IMR-90 (cell line): ENCODE results near the gene ABAT. TPM values are rescaled to one million over a fixed set of nuclear protein-coding genes. Genes with fewer than 3 reads are reported as not detected.

Experiments used
- ATAC-seq: fragments of 200-7000 bp; cut with Tn5 transposase; 2 replicates; pipeline ENCODE4 v1.9.1; 2020; ENCODE audit warnings: low read depth, mild to moderate bottlenecking, moderate library complexity
- BruUV-seq: library from RNA; stranded (reverse); fragments of 400-500 nt; replicated peaks from 2 replicates; lab custom pipeline; 2021; lab: Mats Ljungman, UMichigan
- CTCF ChIA-PET: fragments of 300-600 bp; formaldehyde crosslinking; extraction: SDS; loops from one replicate; lab custom pipeline; 2021; ENCODE audit warnings: antibody characterized with exemption; lab: Yijun Ruan, JAX
- POLR2A ChIA-PET: fragments of 300-600 bp; sonication (Branson Sonifier 250); formaldehyde crosslinking; loops from one replicate; lab custom pipeline; 2022; ENCODE audit warnings: antibody characterized with exemption; ENCODE audit not compliant: unreplicated experiment; lab: Charles Lee
- DNase-seq: peaks from one replicate; pipeline ENCODE4 v3.0.0; 2013
- H2AFZ ChIP-seq: replicated peaks from 2 replicates; pipeline ENCODE3; 2013; ENCODE audit warnings: low read length, mild to moderate bottlenecking; ENCODE audit not compliant: poor library complexity
- H2AK5ac ChIP-seq: 2 replicates; pipeline ENCODE4 v1.6.1; 2013; ENCODE audit warnings: low read depth, low read length, inconsistent platforms
- H2AK9ac ChIP-seq: replicated peaks from 2 replicates; pipeline ENCODE3; 2013; ENCODE audit warnings: mild to moderate bottlenecking, low read depth, low read length, moderate library complexity; ENCODE audit not compliant: poor library complexity
- H2BK120ac ChIP-seq: 2 replicates; pipeline ENCODE4 v1.6.1; 2013; ENCODE audit warnings: low read depth, low read length, inconsistent platforms
- H2BK15ac ChIP-seq: 3 replicates; pipeline ENCODE4 v1.6.1; 2013; ENCODE audit warnings: low read depth, low read length, inconsistent platforms
- H2BK20ac ChIP-seq: 2 replicates; pipeline ENCODE4 v1.6.1; 2013; ENCODE audit warnings: low read depth, mild to moderate bottlenecking, inconsistent platforms, low read length, moderate library complexity
- H2BK5ac ChIP-seq: 2 replicates; pipeline ENCODE4 v1.6.1; 2013; ENCODE audit warnings: mild to moderate bottlenecking, low read depth, low read length, inconsistent platforms; ENCODE audit not compliant: poor library complexity, severe bottlenecking
- H3K14ac ChIP-seq: replicated peaks from 2 replicates; pipeline ENCODE4 v1.6.1; 2013; ENCODE audit warnings: low read depth, low read length, inconsistent platforms
- H3K18ac ChIP-seq: 2 replicates; pipeline ENCODE4 v1.6.1; 2013; ENCODE audit warnings: low read depth, low read length, control low read depth
- H3K23ac ChIP-seq: 2 replicates; pipeline ENCODE4 v1.6.1; 2013; ENCODE audit warnings: low read depth, low read length, inconsistent platforms
- H3K27ac ChIP-seq: 2 replicates; pipeline ENCODE4 v1.5.1; 2013; ENCODE audit warnings: mild to moderate bottlenecking, control low read depth, low read length; ENCODE audit not compliant: insufficient read depth
- H3K27me3 ChIP-seq: 2 replicates; pipeline ENCODE4 v1.6.1; 2013; ENCODE audit warnings: low read length; ENCODE audit not compliant: control insufficient read depth, insufficient read depth
- H3K36me3 ChIP-seq: 2 replicates; pipeline ENCODE4 v1.6.1; 2013; ENCODE audit warnings: low read length, mixed read lengths; ENCODE audit not compliant: control insufficient read depth, insufficient read depth
- H3K4ac ChIP-seq: 2 replicates; pipeline ENCODE4 v1.6.1; 2013; ENCODE audit warnings: low read depth, low read length, inconsistent platforms
- H3K4me1 ChIP-seq: 2 replicates; pipeline ENCODE4 v1.6.1; 2013; ENCODE audit warnings: low read length, mixed read lengths; ENCODE audit not compliant: control insufficient read depth, insufficient read depth
- H3K4me2 ChIP-seq: 2 replicates; pipeline ENCODE4 v1.6.1; 2013; ENCODE audit warnings: low read depth, mild to moderate bottlenecking, control low read depth, low read length, moderate library complexity
- H3K4me3 ChIP-seq: 2 replicates; pipeline ENCODE4 v1.5.1; 2013; ENCODE audit warnings: low read depth, mild to moderate bottlenecking, control low read depth, low read length, moderate library complexity; ENCODE audit not compliant: insufficient read depth
- H3K56ac ChIP-seq: 2 replicates; pipeline ENCODE4 v1.6.1; 2013; ENCODE audit warnings: low read length, inconsistent platforms; ENCODE audit not compliant: insufficient read depth; ENCODE audit errors: extremely low read depth
- H3K79me1 ChIP-seq, 2 experiments: 2 replicates each; pipeline ENCODE4 v1.6.1; 2013; ENCODE audit warnings: low read length in 2 of 2, inconsistent platforms in 1 of 2, low read depth in 1 of 2
- H3K9ac ChIP-seq: 2 replicates; pipeline ENCODE4 v1.6.1; 2013; ENCODE audit warnings: low read depth, low read length, control low read depth
- H3K9me1 ChIP-seq: 2 replicates; pipeline ENCODE4 v1.6.1; 2013; ENCODE audit warnings: low read length, inconsistent platforms; ENCODE audit not compliant: insufficient read depth
- H3K9me3 ChIP-seq: 2 replicates; pipeline ENCODE4 v1.6.1; 2013; ENCODE audit warnings: low read length; ENCODE audit not compliant: control insufficient read depth, insufficient read depth
- H4K20me1 ChIP-seq: 2 replicates; pipeline ENCODE4 v1.6.1; 2013; ENCODE audit warnings: low read length, inconsistent platforms; ENCODE audit not compliant: insufficient read depth
- H4K5ac ChIP-seq: 2 replicates; pipeline ENCODE4 v1.6.1; 2013; ENCODE audit warnings: mild to moderate bottlenecking, low read depth, low read length, control low read depth
- H4K8ac ChIP-seq, 2 experiments: 2 replicates each; pipeline ENCODE4 v1.6.1; 2013; ENCODE audit warnings: low read depth in 2 of 2, low read length in 2 of 2, control low read depth in 1 of 2, inconsistent platforms in 1 of 2
- H4K91ac ChIP-seq: 2 replicates; pipeline ENCODE4 v1.6.1; 2013; ENCODE audit warnings: low read depth, low read length, inconsistent platforms; ENCODE audit not compliant: insufficient read depth
- BHLHE40 ChIP-seq: fragments of 150-350 bp; IDR thresholded peaks from 2 replicates; pipeline ENCODE4 v1.6.1; 2016; ENCODE audit warnings: mild to moderate bottlenecking, low read depth, low read length
- CEBPB ChIP-seq: IDR thresholded peaks from 2 replicates; pipeline ENCODE4 v1.6.1; 2012; ENCODE audit warnings: low read depth, low read length, improper control_type of control experiment
- MAFK ChIP-seq: IDR thresholded peaks from 2 replicates; pipeline ENCODE4 v1.6.1; 2012; ENCODE audit warnings: low read depth, low read length, improper control_type of control experiment
- MAZ ChIP-seq: IDR thresholded peaks from 2 replicates; pipeline ENCODE4 v1.6.1; 2012; ENCODE audit warnings: low read depth, mild to moderate bottlenecking, low read length, improper control_type of control experiment, moderate library complexity, borderline replicate concordance
- MXI1 ChIP-seq: IDR thresholded peaks from 2 replicates; pipeline ENCODE4 v1.6.1; 2012; ENCODE audit warnings: low read depth, mild to moderate bottlenecking, low read length, moderate library complexity, borderline replicate concordance
- RCOR1 ChIP-seq: IDR thresholded peaks from 2 replicates; pipeline ENCODE4 v1.6.1; 2012; ENCODE audit warnings: mild to moderate bottlenecking, low read length, improper control_type of control experiment; ENCODE audit not compliant: insufficient replicate concordance
- SMC3 ChIP-seq: fragments of 150-350 bp; IDR thresholded peaks from 2 replicates; pipeline ENCODE4 v1.6.1; 2016; ENCODE audit warnings: low read depth, mild to moderate bottlenecking, antibody characterized with exemption, low read length, moderate library complexity
- whole genome bisulfite sequencing, 2 experiments: methylation state at CpG; one replicate each; pipeline versions ENCODE4 v1.1.5 to v1.1.7; 2013; ENCODE audit warnings: missing lambda C conversion rate in 2 of 2; ENCODE audit not compliant: insufficient read length in 1 of 2; ENCODE audit errors: extremely low coverage in 2 of 2; 5-methylcytosine and 5-hydroxymethylcytosine counted together
- dilution Hi-C: fragments of 300-500 bp; cut with HindIII; formaldehyde crosslinking; loops from one replicate; pipeline ENCODE4 v1.14.3; 2018; ENCODE audit warnings: low sequenced_read_pairs; ENCODE audit not compliant: unreplicated experiment
- in situ Hi-C: fragments of 300-500 bp; cut with MboI; formaldehyde crosslinking; loops from 3 replicates; pipeline ENCODE4 v1.14.3; 2019; ENCODE audit warnings: low sequenced_read_pairs, inconsistent platforms, mixed read lengths
- intact Hi-C: fragments of 100-400 bp; cut with micrococcal nuclease; formaldehyde crosslinking; loops from 2 replicates; pipeline ENCODE4 v1.10.0; 2022
- polyA plus RNA-seq, 3 experiments: library from polyadenylated mRNA; depleted of rRNA; stranded (reverse); fragments of >200 nt; gene quantifications; 2 replicates each; pipeline ENCODE4 v1.2.3, GENCODE V29; 2012; ENCODE audit warnings: low replicate concordance in 1 of 3
- total RNA-seq: library from RNA; depleted of rRNA; stranded (reverse); fragments of >200 nt; gene quantifications from 2 replicates; pipeline ENCODE4 v1.2.3, GENCODE V29; 2012
- TF ChIP-seq, protein P1 (sequence below): fragments of 150-350 bp; IDR thresholded peaks from 2 replicates; pipeline ENCODE4 v1.6.1; 2017; ENCODE audit warnings: mild to moderate bottlenecking, antibody characterized with exemption, low read length, low read depth
- TF ChIP-seq, protein P2 (sequence below): fragments of 150-350 bp; IDR thresholded peaks from 2 replicates; pipeline ENCODE4 v1.6.1; 2016; ENCODE audit warnings: low read depth, mild to moderate bottlenecking, low read length, moderate library complexity, borderline replicate concordance
- TF ChIP-seq, protein P3 (sequence below): conservative IDR thresholded peaks from 2 replicates; pipeline ENCODE4 v1.5.1; 2012; ENCODE audit warnings: mild to moderate bottlenecking, low read depth, low read length, improper control_type of control experiment

Gene ABAT
- total and polyA plus RNA-seq, 2 of the 4 experiments (the other 2 are of a cell fraction), result 4.5 to 6.9 TPM

DNA sequence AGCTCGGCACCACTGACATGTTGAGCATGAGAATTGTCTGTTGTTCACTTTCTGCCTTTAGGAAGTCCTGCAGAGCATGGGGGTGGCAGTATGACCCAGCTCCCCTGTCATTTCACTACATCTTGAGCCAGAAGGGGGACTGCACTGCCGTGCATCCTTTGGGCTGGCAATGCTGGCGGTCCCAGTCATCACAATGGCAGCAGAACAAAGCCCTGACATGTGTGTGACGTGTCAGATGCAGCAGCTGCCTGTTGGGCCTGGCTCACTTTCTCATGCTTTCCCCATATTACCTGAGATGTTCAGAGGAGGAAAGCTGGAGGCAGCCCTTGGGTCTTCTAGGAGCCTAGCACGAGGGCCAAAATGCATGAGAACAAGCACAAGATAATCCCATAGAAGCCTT is 6.3 kb upstream of the ABAT start:
- WGBS, 2 experiments, result no CpG with 5 or more reads among the region's 5 CpGs
- in situ Hi-C loops (loop anchor here (5.0 to 25.0 kb wide), 3 partner anchors 124 to 469 kb away; no protein-coding TSS in a partner anchor), intact Hi-C loops (no loop called here), dilution Hi-C loops (no loop called here)
- no peak overlapping the region for H2AFZ ChIP-seq
- H4K91ac ChIP-seq, result no peak overlapping the region
- no peaks in the 10 kb centered on the region for H3K4me1 ChIP-seq
- H4K5ac ChIP-seq, result no peak overlapping the region
- no peak overlapping the region for H3K4me2 ChIP-seq
- no peak for TF ChIP-seq MAZ
- TF ChIP-seq MAFK, result no peak
- no peak for TF ChIP-seq CEBPB
- TF ChIP-seq MXI1, result no peak
- no peak for TF ChIP-seq RCOR1
- TF ChIP-seq SMC3, result no peak
- TF ChIP-seq, protein P1, sequence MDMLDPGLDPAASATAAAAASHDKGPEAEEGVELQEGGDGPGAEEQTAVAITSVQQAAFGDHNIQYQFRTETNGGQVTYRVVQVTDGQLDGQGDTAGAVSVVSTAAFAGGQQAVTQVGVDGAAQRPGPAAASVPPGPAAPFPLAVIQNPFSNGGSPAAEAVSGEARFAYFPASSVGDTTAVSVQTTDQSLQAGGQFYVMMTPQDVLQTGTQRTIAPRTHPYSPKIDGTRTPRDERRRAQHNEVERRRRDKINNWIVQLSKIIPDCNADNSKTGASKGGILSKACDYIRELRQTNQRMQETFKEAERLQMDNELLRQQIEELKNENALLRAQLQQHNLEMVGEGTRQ, result no peak
- TF ChIP-seq BHLHE40, result no peak
- TF ChIP-seq, protein P2, sequence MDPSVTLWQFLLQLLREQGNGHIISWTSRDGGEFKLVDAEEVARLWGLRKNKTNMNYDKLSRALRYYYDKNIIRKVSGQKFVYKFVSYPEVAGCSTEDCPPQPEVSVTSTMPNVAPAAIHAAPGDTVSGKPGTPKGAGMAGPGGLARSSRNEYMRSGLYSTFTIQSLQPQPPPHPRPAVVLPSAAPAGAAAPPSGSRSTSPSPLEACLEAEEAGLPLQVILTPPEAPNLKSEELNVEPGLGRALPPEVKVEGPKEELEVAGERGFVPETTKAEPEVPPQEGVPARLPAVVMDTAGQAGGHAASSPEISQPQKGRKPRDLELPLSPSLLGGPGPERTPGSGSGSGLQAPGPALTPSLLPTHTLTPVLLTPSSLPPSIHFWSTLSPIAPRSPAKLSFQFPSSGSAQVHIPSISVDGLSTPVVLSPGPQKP, result no peak
- TF ChIP-seq, protein P3, sequence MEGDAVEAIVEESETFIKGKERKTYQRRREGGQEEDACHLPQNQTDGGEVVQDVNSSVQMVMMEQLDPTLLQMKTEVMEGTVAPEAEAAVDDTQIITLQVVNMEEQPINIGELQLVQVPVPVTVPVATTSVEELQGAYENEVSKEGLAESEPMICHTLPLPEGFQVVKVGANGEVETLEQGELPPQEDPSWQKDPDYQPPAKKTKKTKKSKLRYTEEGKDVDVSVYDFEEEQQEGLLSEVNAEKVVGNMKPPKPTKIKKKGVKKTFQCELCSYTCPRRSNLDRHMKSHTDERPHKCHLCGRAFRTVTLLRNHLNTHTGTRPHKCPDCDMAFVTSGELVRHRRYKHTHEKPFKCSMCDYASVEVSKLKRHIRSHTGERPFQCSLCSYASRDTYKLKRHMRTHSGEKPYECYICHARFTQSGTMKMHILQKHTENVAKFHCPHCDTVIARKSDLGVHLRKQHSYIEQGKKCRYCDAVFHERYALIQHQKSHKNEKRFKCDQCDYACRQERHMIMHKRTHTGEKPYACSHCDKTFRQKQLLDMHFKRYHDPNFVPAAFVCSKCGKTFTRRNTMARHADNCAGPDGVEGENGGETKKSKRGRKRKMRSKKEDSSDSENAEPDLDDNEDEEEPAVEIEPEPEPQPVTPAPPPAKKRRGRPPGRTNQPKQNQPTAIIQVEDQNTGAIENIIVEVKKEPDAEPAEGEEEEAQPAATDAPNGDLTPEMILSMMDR, result no peak
- H4K20me1 ChIP-seq, result no peaks in the 10 kb centered on the region
- no peak for ATAC-seq
- no peak for DNase-seq
- H3K27ac ChIP-seq, result no peak overlapping the region
- no peak overlapping the region for H3K14ac ChIP-seq
- no peak overlapping the region for H4K8ac ChIP-seq
- H3K79me1 ChIP-seq, result no peaks in the 10 kb centered on the region
- H3K9ac ChIP-seq, result no peak overlapping the region
- H3K56ac ChIP-seq, result no peak overlapping the region
- CTCF ChIA-PET, result no interaction called here
- H2AK5ac ChIP-seq, result no peak overlapping the region
- H2BK20ac ChIP-seq, result no peak overlapping the region
- H2BK120ac ChIP-seq, result no peak overlapping the region
- H3K27me3 ChIP-seq, result no peaks in the 10 kb centered on the region; the same call in none of the 2 replicates
- no peak overlapping the region for H2AK9ac ChIP-seq
- no peak overlapping the region for H3K23ac ChIP-seq
- H3K36me3 ChIP-seq, result no peaks in the 10 kb centered on the region
- no peak overlapping the region for H3K4me3 ChIP-seq
- BruUV-seq, result no TSS peak
- no peaks in the 10 kb centered on the region for H3K9me1 ChIP-seq
- no peak overlapping the region for H2BK15ac ChIP-seq
- no peak overlapping the region for H2BK5ac ChIP-seq
- POLR2A ChIA-PET, result no interaction called here
- H3K4ac ChIP-seq, result no peak overlapping the region
- no peaks in the 10 kb centered on the region for H3K9me3 ChIP-seq
- no peak overlapping the region for H3K18ac ChIP-seq
